Measurements from ENCODE around the gene EDARADD. TPM values are rescaled to one million over a fixed set of nuclear protein-coding genes. Genes with fewer than 3 reads are reported as not detected.

EDARADD gene
- total RNA-seq, 1 donor from 2014 or later = 0.59 TPM

- Mint-ChIP-seq H3K27ac (ENCODE audit: unreplicated experiment) (no peak overlapping the region), H3K36me3 (ENCODE audit: unreplicated experiment) (no peaks in the 10 kb centered on the region), H3K9me3 (ENCODE audit: unreplicated experiment) (peaks cover 8% of the 10 kb centered on the region), H3K4me1 (ENCODE audit: unreplicated experiment) (no peaks in the 10 kb centered on the region), H3K4me3 (ENCODE audit: unreplicated experiment) (no peak overlapping the region), H3K27me3 (ENCODE audit: unreplicated experiment) (no peaks in the 10 kb centered on the region)
- TF ChIP-seq, protein P1, sequence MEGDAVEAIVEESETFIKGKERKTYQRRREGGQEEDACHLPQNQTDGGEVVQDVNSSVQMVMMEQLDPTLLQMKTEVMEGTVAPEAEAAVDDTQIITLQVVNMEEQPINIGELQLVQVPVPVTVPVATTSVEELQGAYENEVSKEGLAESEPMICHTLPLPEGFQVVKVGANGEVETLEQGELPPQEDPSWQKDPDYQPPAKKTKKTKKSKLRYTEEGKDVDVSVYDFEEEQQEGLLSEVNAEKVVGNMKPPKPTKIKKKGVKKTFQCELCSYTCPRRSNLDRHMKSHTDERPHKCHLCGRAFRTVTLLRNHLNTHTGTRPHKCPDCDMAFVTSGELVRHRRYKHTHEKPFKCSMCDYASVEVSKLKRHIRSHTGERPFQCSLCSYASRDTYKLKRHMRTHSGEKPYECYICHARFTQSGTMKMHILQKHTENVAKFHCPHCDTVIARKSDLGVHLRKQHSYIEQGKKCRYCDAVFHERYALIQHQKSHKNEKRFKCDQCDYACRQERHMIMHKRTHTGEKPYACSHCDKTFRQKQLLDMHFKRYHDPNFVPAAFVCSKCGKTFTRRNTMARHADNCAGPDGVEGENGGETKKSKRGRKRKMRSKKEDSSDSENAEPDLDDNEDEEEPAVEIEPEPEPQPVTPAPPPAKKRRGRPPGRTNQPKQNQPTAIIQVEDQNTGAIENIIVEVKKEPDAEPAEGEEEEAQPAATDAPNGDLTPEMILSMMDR (IDR thresholded peaks at IDR 0.05) = no peak
- peak; percentile 0 for DNase-seq (ENCODE audit: extremely low spot score, unreplicated experiment)
Observed at GRCh38 chr1:236353813-236354212, 40.3 kb upstream of the EDARADD start.

GRCh38 chr1:236354330-236355147 is 39.5 kb upstream of the EDARADD start:
- DNase-seq (ENCODE audit: extremely low spot score, unreplicated experiment) = peak; percentile 2
- TF ChIP-seq, protein P1 (IDR thresholded peaks at IDR 0.05) = no peak
- Mint-ChIP-seq H3K4me1 (ENCODE audit: unreplicated experiment) (no peaks in the 10 kb centered on the region), H3K27ac (ENCODE audit: unreplicated experiment) (no peak overlapping the region), H3K36me3 (ENCODE audit: unreplicated experiment) (no peaks in the 10 kb centered on the region), H3K9me3 (ENCODE audit: unreplicated experiment) (peaks cover 8% of the 10 kb centered on the region), H3K27me3 (ENCODE audit: unreplicated experiment) (no peaks in the 10 kb centered on the region), H3K4me3 (ENCODE audit: unreplicated experiment) (no peak overlapping the region)

GRCh38 chr1:236356141-236356540 is 37.9 kb upstream of the EDARADD start:
- Mint-ChIP-seq H3K4me3 (ENCODE audit: unreplicated experiment) (no peak overlapping the region), H3K9me3 (ENCODE audit: unreplicated experiment) (peaks cover 8% of the 10 kb centered on the region), H3K4me1 (ENCODE audit: unreplicated experiment) (no peaks in the 10 kb centered on the region), H3K27ac (ENCODE audit: unreplicated experiment) (no peak overlapping the region), H3K27me3 (ENCODE audit: unreplicated experiment) (no peaks in the 10 kb centered on the region), H3K36me3 (ENCODE audit: unreplicated experiment) (no peaks in the 10 kb centered on the region)
- TF ChIP-seq, protein P1 (IDR thresholded peaks at IDR 0.05) = no peak
- DNase-seq (ENCODE audit: extremely low spot score, unreplicated experiment) = peak; percentile 15

DNA sequence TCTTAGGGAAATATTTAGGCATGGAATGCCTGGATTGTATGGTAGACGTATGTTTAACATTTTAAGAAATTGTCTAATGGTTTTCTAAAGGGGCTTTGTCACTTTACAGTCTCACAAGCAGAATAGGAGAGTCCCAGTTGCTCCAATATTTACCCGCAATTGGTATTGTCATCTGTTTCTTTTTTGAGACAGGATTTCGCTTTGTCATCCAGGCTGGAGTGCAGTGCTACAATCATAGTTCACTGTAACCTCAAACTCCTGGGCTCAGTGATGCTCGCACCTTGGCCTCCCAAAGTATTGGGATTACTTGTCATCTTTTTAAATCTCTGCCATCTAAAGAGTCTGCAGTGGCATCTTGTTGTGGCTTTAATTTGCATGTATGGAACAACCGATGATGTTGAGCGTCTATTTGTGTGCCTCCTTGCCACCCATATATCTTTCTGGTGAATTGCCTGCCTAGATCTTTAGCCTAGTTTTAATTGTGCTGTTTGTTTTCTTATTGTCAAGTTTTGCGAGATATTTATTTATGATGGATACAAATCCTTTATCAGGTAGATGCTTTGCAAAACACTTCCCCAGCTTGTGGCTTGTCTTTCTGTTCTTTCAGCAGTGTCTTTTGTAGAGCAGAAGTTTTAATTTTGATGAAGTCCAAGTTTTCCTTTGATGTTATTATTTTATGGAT is 32.0 kb upstream of the EDARADD start:
- Mint-ChIP-seq H3K9me3 (ENCODE audit: unreplicated experiment) (peaks cover 8% of the 10 kb centered on the region), H3K4me3 (ENCODE audit: unreplicated experiment) (no peak overlapping the region), H3K4me1 (ENCODE audit: unreplicated experiment) (no peaks in the 10 kb centered on the region), H3K27ac (ENCODE audit: unreplicated experiment) (no peak overlapping the region), H3K27me3 (ENCODE audit: unreplicated experiment) (peaks cover 4% of the 10 kb centered on the region), H3K36me3 (ENCODE audit: unreplicated experiment) (no peaks in the 10 kb centered on the region)
- TF ChIP-seq, protein P1 (IDR thresholded peaks at IDR 0.05) = no peak
- DNase-seq (ENCODE audit: extremely low spot score, unreplicated experiment) = no peak

DNA sequence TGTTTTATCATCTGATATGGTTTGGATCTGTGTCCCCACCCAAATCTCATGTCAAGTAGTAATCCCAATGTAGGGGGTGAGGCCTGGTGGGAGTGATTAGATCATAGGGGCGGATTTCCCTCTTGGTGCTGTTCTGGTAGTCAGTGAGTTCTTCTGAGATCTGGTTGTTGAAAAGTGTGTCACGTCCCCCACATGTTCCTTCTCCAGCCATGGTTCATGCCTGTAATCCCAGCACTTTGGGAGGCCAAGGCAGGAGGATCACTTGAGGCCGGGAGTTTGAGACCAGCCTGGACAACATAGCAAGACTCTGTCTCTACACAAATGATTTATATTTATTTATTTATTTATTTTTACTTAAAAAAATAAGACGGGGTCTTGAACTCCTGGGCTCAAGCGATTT is 30.8 kb upstream of the EDARADD start:
- no peaks in the 10 kb centered on the region for H3K36me3 Mint-ChIP-seq (ENCODE audit: unreplicated experiment)
- TF ChIP-seq, protein P1 (IDR thresholded peaks at IDR 0.05) = no peak
- H3K9me3 Mint-ChIP-seq (ENCODE audit: unreplicated experiment) = peaks cover 5% of the 10 kb centered on the region
- H3K4me3 Mint-ChIP-seq (ENCODE audit: unreplicated experiment) = no peak overlapping the region
- H3K4me1 Mint-ChIP-seq (ENCODE audit: unreplicated experiment) = no peaks in the 10 kb centered on the region
- H3K27ac Mint-ChIP-seq (ENCODE audit: unreplicated experiment) = no peak overlapping the region
- DNase-seq (ENCODE audit: extremely low spot score, unreplicated experiment) = no peak
- H3K27me3 Mint-ChIP-seq (ENCODE audit: unreplicated experiment) = peaks cover 4% of the 10 kb centered on the region

Data from osteocyte (in vitro differentiated cells).